Esophagus muscularis mucosa (tissue), 4 donors: ENCODE results near the gene FERMT2. TPM values are rescaled to one million over a fixed set of nuclear protein-coding genes. Genes with fewer than 3 reads are reported as not detected.

Source experiments
- DNase-seq: peaks from one replicate; pipeline ENCODE4 v3.0.0-alpha.2; 2017; ENCODE audit errors: extremely low spot score
- H3K27ac ChIP-seq, 4 donors: fragments of 200-600 bp; sonication (generic); replicated peaks in 1 of 4; 1 replicate in 3 of 4; 2 replicates in 1 of 4; pipeline ENCODE4 v1.5.1; 2016 to 2019; ENCODE audit warnings: mild to moderate bottlenecking in 1 of 4
- H3K27me3 ChIP-seq, 4 donors: fragments of 200-600 bp; sonication (generic); one replicate each; pipeline versions ENCODE4 v1.5.1 to v1.6.0; 2016 to 2019
- H3K36me3 ChIP-seq, 4 donors: fragments of 200-600 bp; sonication (generic); one replicate each; pipeline ENCODE4 v1.5.1; 2016 to 2019
- H3K4me1 ChIP-seq, 4 donors: fragments of 200-600 bp; sonication (generic); one replicate each; pipeline ENCODE4 v1.5.1; 2016 to 2019
- H3K4me3 ChIP-seq, 4 donors: fragments of 200-600 bp; sonication (generic); 1 replicate in 2 of 4; 2 replicates in 2 of 4; pipeline ENCODE4 v1.5.1; 2016 to 2019; ENCODE audit warnings: mild to moderate bottlenecking in 4 of 4, moderate library complexity in 1 of 4
- H3K9me3 ChIP-seq, 4 donors: fragments of 200-600 bp; sonication (generic); 1 replicate in 3 of 4; 2 replicates in 1 of 4; pipeline ENCODE4 v1.5.1; 2016 to 2019
- CTCF ChIP-seq, 3 experiments: fragments of 200-600 bp in 2 of 3; fragments of 450-650 bp in 1 of 3; sonication (generic) in 2 of 3; IDR thresholded peaks; one replicate each; pipeline ENCODE4 v1.5.1; 2017 to 2019; ENCODE audit warnings: antibody characterized with exemption in 3 of 3, mild to moderate bottlenecking in 2 of 3, moderate library complexity in 1 of 3
- EP300 ChIP-seq: sonication (generic); formaldehyde crosslinking; IDR thresholded peaks from one replicate; pipeline ENCODE4 v1.6.1; 2017; ENCODE audit warnings: antibody characterized with exemption
- POLR2A ChIP-seq: fragments of 450-650 bp; IDR thresholded peaks from one replicate; pipeline ENCODE4 v1.6.1; 2017; ENCODE audit warnings: antibody characterized with exemption, moderate library complexity, mild to moderate bottlenecking, low read depth
- POLR2AphosphoS5 ChIP-seq, 2 donors: sonication (generic); formaldehyde crosslinking; IDR thresholded peaks; one replicate each; pipeline ENCODE4 v1.6.1; 2017; ENCODE audit warnings: antibody characterized with exemption in 2 of 2
- WGBS: methylation state at CpG from one replicate; pipeline ENCODE4 v1.1.5; 2018; 5-methylcytosine and 5-hydroxymethylcytosine counted together
- intact Hi-C: fragments of 100-400 bp; cut with DNase I; formaldehyde crosslinking; loops from one replicate; pipeline ENCODE4 v1.15.1; 2023
- total RNA-seq, 4 donors: library from RNA; depleted of rRNA; stranded (reverse); fragments of >200 nt; gene quantifications; one replicate each; pipeline versions ENCODE4 v1.1.0 to v1.2.1, GENCODE V29; 2016

Gene FERMT2
- total RNA-seq, 4 donors from 2014 or later, result 293 to 397 (median 370) TPM

GRCh38 chr14:52844262-52845060 lies 106.4 kb downstream of the FERMT2 start:
- Histone ChIP-seq H3K4me1 (peaks cover 12 to 33% (median 22%) of the 10 kb centered on the region in 4 donors), H3K36me3 (no peaks in the 10 kb centered on the region), H3K9me3 (no peaks in the 10 kb centered on the region), H3K27me3 (no peaks in the 10 kb centered on the region), H3K27ac (peak overlapping the region; percentile 49 to 67 (median 54)), H3K4me3 (peak overlapping the region in 2 of 4 donors; percentile 6 to 21)
- TF ChIP-seq POLR2A (no peak), EP300 (no peak), CTCF (IDR thresholded peaks at IDR 0.05) (no peak)
- WGBS, result 16% methylated on average over 6 of the region's 6 CpGs
- intact Hi-C loops, result no loop called here
- no peak for DNase-seq

- no peak for DNase-seq
- intact Hi-C loops, result no loop called here
- H3K27ac ChIP-seq, result peak overlapping the region in 1 of 4 donors; percentile 34
- H3K4me3 ChIP-seq, result no peak overlapping the region
- WGBS, result 57% methylated on average over 3 of the region's 3 CpGs
- no peaks in the 10 kb centered on the region for H3K9me3 ChIP-seq
- H3K36me3 ChIP-seq, result no peaks in the 10 kb centered on the region
- peaks cover 12 to 33% (median 22%) of the 10 kb centered on the region in 4 donors for H3K4me1 ChIP-seq
- no peak for TF ChIP-seq POLR2A
- TF ChIP-seq POLR2AphosphoS5 (IDR thresholded peaks at IDR 0.05), result no peak
- no peak for TF ChIP-seq EP300
- TF ChIP-seq CTCF (IDR thresholded peaks at IDR 0.05), result no peak
- no peaks in the 10 kb centered on the region for H3K27me3 ChIP-seq
Observed at GRCh38 chr14:52840877-52841276, 110.0 kb downstream of the FERMT2 start.

- DNase-seq, result no peak
- WGBS, result 96% methylated on average over 7 of the region's 7 CpGs
- Histone ChIP-seq H3K27ac (no peak overlapping the region), H3K27me3 (no peaks in the 10 kb centered on the region), H3K4me3 (no peak overlapping the region), H3K4me1 (peaks cover 0 to 22% (median 19%) of the 10 kb centered on the region in 4 donors), H3K9me3 (no peaks in the 10 kb centered on the region), H3K36me3 (no peaks in the 10 kb centered on the region)
- TF ChIP-seq POLR2A (no peak), EP300 (no peak), POLR2AphosphoS5 (IDR thresholded peaks at IDR 0.05) (no peak), CTCF (IDR thresholded peaks at IDR 0.05) (no peak)
- intact Hi-C loops, result no loop called here
Observed at GRCh38 chr14:52837451-52837850, 113.4 kb downstream of the FERMT2 start.

- peaks cover 0 to 17% (median 15%) of the 10 kb centered on the region in 4 donors for H3K4me1 ChIP-seq
- TF ChIP-seq CTCF (IDR thresholded peaks at IDR 0.05), result no peak
- no peak for TF ChIP-seq POLR2AphosphoS5 (IDR thresholded peaks at IDR 0.05)
- no peaks in the 10 kb centered on the region for H3K36me3 ChIP-seq
- H3K27me3 ChIP-seq, result no peaks in the 10 kb centered on the region
- no peaks in the 10 kb centered on the region for H3K9me3 ChIP-seq
- H3K4me3 ChIP-seq, result no peak overlapping the region
- 93% methylated on average over 9 of the region's 9 CpGs for WGBS
- intact Hi-C loops, result no loop called here
- no peak for DNase-seq
- H3K27ac ChIP-seq, result no peak overlapping the region
Observed at GRCh38 chr14:52836063-52836462, 114.8 kb downstream of the FERMT2 start.
